ENCODE data around the gene LYZL2.

DNA sequence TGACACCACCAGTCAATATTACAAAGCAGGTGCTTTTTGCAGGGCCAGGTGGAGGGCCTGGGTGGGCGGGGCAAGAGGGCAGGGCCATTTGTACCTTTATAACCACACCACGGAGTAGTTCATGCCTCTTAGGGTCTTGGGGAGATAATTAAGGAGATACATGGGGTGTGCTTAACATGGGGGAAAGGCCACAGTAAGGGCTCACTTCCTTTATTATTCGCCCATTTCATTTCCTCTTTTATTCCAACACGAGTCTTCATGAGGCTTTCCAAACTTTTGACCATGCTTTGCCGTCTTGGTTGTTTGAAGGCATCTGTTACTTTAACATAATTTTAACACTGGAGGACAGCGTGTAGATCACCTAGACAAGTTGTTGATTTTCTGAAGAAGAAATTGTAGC lies 33.3 kb upstream of the LYZL2 start:
- TF ChIP-seq EP300 (IDR thresholded peaks at IDR 0.05; ENCODE audit: borderline replicate concordance in 1 of 2, low read depth in 2 of 2, low read length in 2 of 2), result no peak
- TF ChIP-seq, protein P1, sequence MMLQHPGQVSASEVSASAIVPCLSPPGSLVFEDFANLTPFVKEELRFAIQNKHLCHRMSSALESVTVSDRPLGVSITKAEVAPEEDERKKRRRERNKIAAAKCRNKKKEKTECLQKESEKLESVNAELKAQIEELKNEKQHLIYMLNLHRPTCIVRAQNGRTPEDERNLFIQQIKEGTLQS (IDR thresholded peaks at IDR 0.05; ENCODE audit: insufficient read depth, low read depth, low read length), result no peak
- TF ChIP-seq, protein P2, sequence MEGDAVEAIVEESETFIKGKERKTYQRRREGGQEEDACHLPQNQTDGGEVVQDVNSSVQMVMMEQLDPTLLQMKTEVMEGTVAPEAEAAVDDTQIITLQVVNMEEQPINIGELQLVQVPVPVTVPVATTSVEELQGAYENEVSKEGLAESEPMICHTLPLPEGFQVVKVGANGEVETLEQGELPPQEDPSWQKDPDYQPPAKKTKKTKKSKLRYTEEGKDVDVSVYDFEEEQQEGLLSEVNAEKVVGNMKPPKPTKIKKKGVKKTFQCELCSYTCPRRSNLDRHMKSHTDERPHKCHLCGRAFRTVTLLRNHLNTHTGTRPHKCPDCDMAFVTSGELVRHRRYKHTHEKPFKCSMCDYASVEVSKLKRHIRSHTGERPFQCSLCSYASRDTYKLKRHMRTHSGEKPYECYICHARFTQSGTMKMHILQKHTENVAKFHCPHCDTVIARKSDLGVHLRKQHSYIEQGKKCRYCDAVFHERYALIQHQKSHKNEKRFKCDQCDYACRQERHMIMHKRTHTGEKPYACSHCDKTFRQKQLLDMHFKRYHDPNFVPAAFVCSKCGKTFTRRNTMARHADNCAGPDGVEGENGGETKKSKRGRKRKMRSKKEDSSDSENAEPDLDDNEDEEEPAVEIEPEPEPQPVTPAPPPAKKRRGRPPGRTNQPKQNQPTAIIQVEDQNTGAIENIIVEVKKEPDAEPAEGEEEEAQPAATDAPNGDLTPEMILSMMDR (IDR thresholded peaks at IDR 0.05; ENCODE audit: control extremely low read depth in 1 of 3, insufficient read depth in 1 of 3, low read depth in 1 of 3, low read length in 3 of 3), result no peak
- no peak for TF ChIP-seq POLR2A (IDR thresholded peaks at IDR 0.05; ENCODE audit: control extremely low read depth in 1 of 2, low read depth in 2 of 2, low read length in 2 of 2)
- TF ChIP-seq, protein P3, sequence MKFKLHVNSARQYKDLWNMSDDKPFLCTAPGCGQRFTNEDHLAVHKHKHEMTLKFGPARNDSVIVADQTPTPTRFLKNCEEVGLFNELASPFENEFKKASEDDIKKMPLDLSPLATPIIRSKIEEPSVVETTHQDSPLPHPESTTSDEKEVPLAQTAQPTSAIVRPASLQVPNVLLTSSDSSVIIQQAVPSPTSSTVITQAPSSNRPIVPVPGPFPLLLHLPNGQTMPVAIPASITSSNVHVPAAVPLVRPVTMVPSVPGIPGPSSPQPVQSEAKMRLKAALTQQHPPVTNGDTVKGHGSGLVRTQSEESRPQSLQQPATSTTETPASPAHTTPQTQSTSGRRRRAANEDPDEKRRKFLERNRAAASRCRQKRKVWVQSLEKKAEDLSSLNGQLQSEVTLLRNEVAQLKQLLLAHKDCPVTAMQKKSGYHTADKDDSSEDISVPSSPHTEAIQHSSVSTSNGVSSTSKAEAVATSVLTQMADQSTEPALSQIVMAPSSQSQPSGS (IDR thresholded peaks at IDR 0.05; ENCODE audit: low read length), result no peak
- TF ChIP-seq RFX5 (IDR thresholded peaks at IDR 0.05; ENCODE audit: borderline replicate concordance, low read depth, low read length), result no peak
- TF ChIP-seq ZNF274 (IDR thresholded peaks at IDR 0.05; ENCODE audit: borderline replicate concordance, extremely low read depth, low read length), result no peak
- no peak for TF ChIP-seq JUN (IDR thresholded peaks at IDR 0.05; ENCODE audit: low read depth, low read length)
- TF ChIP-seq SAP30 (IDR thresholded peaks at IDR 0.05; ENCODE audit: insufficient read depth, insufficient replicate concordance, low read length), result no peak
- TF ChIP-seq POLR2AphosphoS5 (IDR thresholded peaks at IDR 0.05; ENCODE audit: low read depth, low read length), result no peak
- TF ChIP-seq, protein P4, sequence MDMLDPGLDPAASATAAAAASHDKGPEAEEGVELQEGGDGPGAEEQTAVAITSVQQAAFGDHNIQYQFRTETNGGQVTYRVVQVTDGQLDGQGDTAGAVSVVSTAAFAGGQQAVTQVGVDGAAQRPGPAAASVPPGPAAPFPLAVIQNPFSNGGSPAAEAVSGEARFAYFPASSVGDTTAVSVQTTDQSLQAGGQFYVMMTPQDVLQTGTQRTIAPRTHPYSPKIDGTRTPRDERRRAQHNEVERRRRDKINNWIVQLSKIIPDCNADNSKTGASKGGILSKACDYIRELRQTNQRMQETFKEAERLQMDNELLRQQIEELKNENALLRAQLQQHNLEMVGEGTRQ (IDR thresholded peaks at IDR 0.05; ENCODE audit: low read length), result no peak
- no peak for TF ChIP-seq SIN3A (conservative IDR thresholded peaks at IDR 0.05 in 1 of 2, IDR thresholded peaks at IDR 0.05 in 1 of 2; ENCODE audit: low read depth in 1 of 2, low read length in 2 of 2)
- TF ChIP-seq GTF2F1 (IDR thresholded peaks at IDR 0.05; ENCODE audit: borderline replicate concordance, low read depth, low read length), result no peak
